H1 (cell line): ENCODE data around the gene HOXC13. TPM values are rescaled to one million over a fixed set of nuclear protein-coding genes. Genes with fewer than 3 reads are reported as not detected.
A peak's percentile ranks its signal among the peaks of the same experiment; 100 is the strongest.

Experiments used
- CTCF ChIA-PET: fragments of 300-600 bp; sonication (Branson Sonifier 250); formaldehyde crosslinking; loops from one replicate; lab custom pipeline; 2021; ENCODE audit not compliant: partially characterized antibody; lab: Charles Lee
- POLR2A ChIA-PET: fragments of 300-600 bp; sonication (Branson Sonifier 250); formaldehyde crosslinking; loops from one replicate; lab custom pipeline; 2021; ENCODE audit warnings: inconsistent platforms; ENCODE audit not compliant: partially characterized antibody; lab: Charles Lee
- DNase-seq, 2 experiments: peaks; one replicate each; pipeline versions ENCODE4 v3.0.0 to v3.0.0-alpha.2; 2010 to 2022; ENCODE audit warnings: low spot score in 2 of 2, low read depth in 1 of 2, mixed read lengths in 1 of 2
- FAIRE-seq: peaks from 2 replicates; lab custom pipeline; 2011; peaks lifted over from hg19 to GRCh38; lab: Jason Lieb, UNC
- H2AFZ ChIP-seq: 2 replicates; pipeline ENCODE4 v1.8.1; 2012; ENCODE audit warnings: low read length, inconsistent platforms
- H2AK5ac ChIP-seq: 2 replicates; pipeline ENCODE4 v1.6.1; 2013; ENCODE audit warnings: low read depth, low read length
- H2BK120ac ChIP-seq: replicated peaks from 2 replicates; pipeline ENCODE3; 2013; ENCODE audit warnings: low read depth, low read length, inconsistent platforms
- H2BK12ac ChIP-seq: 2 replicates; pipeline ENCODE4 v1.6.1; 2013; ENCODE audit warnings: low read depth, low read length
- H2BK15ac ChIP-seq: 2 replicates; pipeline ENCODE4 v1.6.1; 2013; ENCODE audit warnings: low read length
- H2BK20ac ChIP-seq: 2 replicates; pipeline ENCODE4 v1.6.1; 2013; ENCODE audit warnings: low read length
- H2BK5ac ChIP-seq: 2 replicates; pipeline ENCODE4 v1.6.1; 2013; ENCODE audit warnings: low read depth, low read length
- H3K14ac ChIP-seq: 2 replicates; pipeline ENCODE4 v1.6.1; 2013; ENCODE audit warnings: inconsistent platforms; ENCODE audit not compliant: insufficient read length
- H3K18ac ChIP-seq: 2 replicates; pipeline ENCODE4 v1.6.1; 2013; ENCODE audit warnings: low read length; ENCODE audit errors: extremely low read depth
- H3K23ac ChIP-seq: 2 replicates; pipeline ENCODE4 v1.6.1; 2013; ENCODE audit warnings: inconsistent platforms; ENCODE audit not compliant: insufficient read length
- H3K23me2 ChIP-seq: 2 replicates; pipeline ENCODE4 v1.6.1; 2013; ENCODE audit warnings: low read depth, low read length
- H3K27ac ChIP-seq: 2 replicates; pipeline ENCODE4 v1.6.1; 2011; ENCODE audit warnings: low read depth, low read length, inconsistent platforms
- H3K27me3 ChIP-seq, 4 experiments: replicated peaks in 1 of 4; 1 replicate in 1 of 4; 2 replicates in 3 of 4; pipeline versions ENCODE4 v1.6.1 to v1.8.1; 2011 to 2013; ENCODE audit warnings: low read length in 3 of 4, mild to moderate bottlenecking in 3 of 4, inconsistent platforms in 2 of 4, mixed read lengths in 2 of 4, moderate library complexity in 1 of 4; ENCODE audit not compliant: control insufficient read depth in 3 of 4, insufficient read depth in 3 of 4; ENCODE audit errors: extremely low read depth in 1 of 4
- H3K36me3 ChIP-seq, 4 experiments: 2 replicates each; pipeline versions ENCODE4 v1.6.1 to v1.8.1; 2011 to 2013; ENCODE audit warnings: mild to moderate bottlenecking in 4 of 4, low read length in 3 of 4, moderate library complexity in 2 of 4, control low read depth in 1 of 4, inconsistent platforms in 1 of 4; ENCODE audit not compliant: insufficient read depth in 4 of 4, control insufficient read depth in 2 of 4
- H3K4ac ChIP-seq: replicated peaks from 2 replicates; pipeline ENCODE3; 2013; ENCODE audit warnings: low read length, low read depth, mixed read lengths, inconsistent platforms; ENCODE audit not compliant: insufficient read length
- H3K4me1 ChIP-seq, 4 experiments: replicated peaks in 1 of 4; 1 replicate in 1 of 4; 2 replicates in 3 of 4; pipeline versions ENCODE4 v1.6.1 to v1.8.1; 2011 to 2013; ENCODE audit warnings: low read length in 3 of 4, inconsistent platforms in 2 of 4, mixed read lengths in 1 of 4; ENCODE audit not compliant: insufficient read depth in 4 of 4, control insufficient read depth in 3 of 4
- H3K4me2 ChIP-seq, 2 experiments: 2 replicates each; pipeline versions ENCODE4 v1.6.1 to v1.8.1; 2011 to 2013; ENCODE audit warnings: low read depth in 2 of 2, low read length in 2 of 2, control low read depth in 1 of 2, inconsistent platforms in 1 of 2, mild to moderate bottlenecking in 1 of 2; ENCODE audit not compliant: insufficient read depth in 1 of 2
- H3K4me3 ChIP-seq, 4 experiments: fragments of 200-600, 300-600 bp in 1 of 4; sonication (generic), shearing (Covaris generic), sonication (Bioruptor Twin) in 1 of 4; 2 replicates each; pipeline versions ENCODE4 v1.5.1 to v1.8.1; 2011 to 2016; ENCODE audit warnings: low read length in 4 of 4, low read depth in 3 of 4, control low read depth in 2 of 4, inconsistent platforms in 2 of 4, mild to moderate bottlenecking in 2 of 4, mixed read lengths in 1 of 4, moderate library complexity in 1 of 4; ENCODE audit not compliant: insufficient read depth in 2 of 4; ENCODE audit errors: extremely low read depth in 1 of 4
- H3K56ac ChIP-seq: replicated peaks from 2 replicates; pipeline ENCODE3; 2013; ENCODE audit warnings: low read depth, mild to moderate bottlenecking, mixed read lengths, low read length, inconsistent platforms; ENCODE audit not compliant: insufficient read length
- H3K79me1 ChIP-seq: 2 replicates; pipeline ENCODE4 v1.6.1; 2013; ENCODE audit warnings: low read depth, low read length, control low read depth
- H3K79me2 ChIP-seq, 2 experiments: 2 replicates each; pipeline versions ENCODE4 v1.6.1 to v1.8.1; 2012 to 2013; ENCODE audit warnings: low read length in 2 of 2, mild to moderate bottlenecking in 2 of 2, inconsistent platforms in 1 of 2; ENCODE audit not compliant: insufficient read depth in 2 of 2, control insufficient read depth in 1 of 2
- H3K9ac ChIP-seq, 4 experiments: replicated peaks in 1 of 4; 1 replicate in 1 of 4; 2 replicates in 3 of 4; pipeline versions ENCODE4 v1.6.1 to v1.8.1; 2011 to 2013; ENCODE audit warnings: low read depth in 3 of 4, low read length in 3 of 4, control low read depth in 2 of 4, mild to moderate bottlenecking in 2 of 4, moderate library complexity in 2 of 4, inconsistent platforms in 1 of 4; ENCODE audit errors: extremely low read depth in 1 of 4
- H3K9me3 ChIP-seq, 2 experiments: 2 replicates each; pipeline versions ENCODE4 v1.6.1 to v1.8.1; 2012 to 2013; ENCODE audit warnings: mild to moderate bottlenecking in 2 of 2, moderate library complexity in 2 of 2, control low read depth in 1 of 2, inconsistent platforms in 1 of 2, low read depth in 1 of 2, low read length in 1 of 2, mixed read lengths in 1 of 2; ENCODE audit not compliant: insufficient read depth in 2 of 2
- H4K20me1 ChIP-seq, 2 experiments: replicated peaks in 1 of 2; 2 replicates each; pipeline versions ENCODE3 to v1.8.1; 2011 to 2013; ENCODE audit warnings: inconsistent platforms in 2 of 2, low read length in 2 of 2, mild to moderate bottlenecking in 1 of 2; ENCODE audit not compliant: insufficient read depth in 2 of 2, control insufficient read depth in 1 of 2
- H4K5ac ChIP-seq: 2 replicates; pipeline ENCODE4 v1.6.1; 2013; ENCODE audit warnings: low read length, low read depth, mixed read lengths, inconsistent platforms; ENCODE audit not compliant: insufficient read length
- H4K8ac ChIP-seq: 2 replicates; pipeline ENCODE4 v1.8.0; 2013; ENCODE audit warnings: mild to moderate bottlenecking, moderate library complexity, low read length, inconsistent platforms; ENCODE audit not compliant: insufficient read depth; ENCODE audit errors: extremely low read depth
- H4K91ac ChIP-seq: replicated peaks from 2 replicates; pipeline ENCODE3; 2013; ENCODE audit warnings: low read length, mixed read lengths, inconsistent platforms; ENCODE audit not compliant: insufficient read length
- MAFK ChIP-seq: IDR thresholded peaks from 2 replicates; pipeline ENCODE4 v1.6.1; 2012; ENCODE audit warnings: low read depth, mild to moderate bottlenecking, improper control_type of control experiment, low read length
- ZNF274 ChIP-seq: IDR thresholded peaks from 2 replicates; pipeline ENCODE4 v1.7.0; 2012; ENCODE audit warnings: low read length, borderline replicate concordance; ENCODE audit errors: extremely low read depth
- WGBS, 2 experiments: shearing (Covaris generic) in 1 of 2; methylation state at CpG; one replicate each; pipeline versions ENCODE4 v1.1.6 to v1.1.7; 2013 to 2015; ENCODE audit warnings: low lambda C conversion rate in 2 of 2, mixed read lengths in 2 of 2, inconsistent platforms in 1 of 2, low coverage in 1 of 2, missing lambda C conversion rate in 1 of 2; ENCODE audit not compliant: insufficient replicate concordance in 2 of 2, insufficient coverage in 1 of 2, insufficient read length in 1 of 2; ENCODE audit errors: extremely low coverage in 1 of 2, missing lambda C conversion rate in 1 of 2; 5-methylcytosine and 5-hydroxymethylcytosine counted together
- polyA plus RNA-seq, 7 experiments: library from polyadenylated mRNA; depleted of rRNA in 3 of 7; stranded (reverse) in 5 of 7; unstranded in 2 of 7; fragments of >200 nt in 5 of 7; fragments of 200-250 nt in 2 of 7; gene quantifications; 1 replicate in 5 of 7; 2 replicates in 1 of 7; 4 replicates in 1 of 7; pipeline versions ENCODE4 v1.2.1 to v1.2.3, GENCODE V29; 2011 to 2013; ENCODE audit warnings: missing spikeins in 2 of 7, mixed read lengths in 2 of 7
- total RNA-seq: library from RNA; stranded (reverse); fragmentation: NEBNext Ultra II Directional; extraction: Animal tissue kit (Norgen Biotek cat#: 25700); gene quantifications from 2 replicates; pipeline ENCODE4 v1.2.1, GENCODE V29; 2021

Gene HOXC13
- total and polyA plus RNA-seq, 2 of the 8 experiments (the other 6 are each of a cell fraction or from before 2014, with no cell fraction given): 0.02 TPM; not detected in 1

- Histone ChIP-seq H3K79me1 (no peaks in the 10 kb centered on the region), H2BK12ac (no peak overlapping the region), H3K36me3 (no peaks in the 10 kb centered on the region), H3K27me3 (peaks cover 0 to 1% (median 0%) of the 10 kb centered on the region in 4 experiments; a peak in 5 of 7 replicates), H4K8ac (no peak overlapping the region), H3K4me1 (no peaks in the 10 kb centered on the region), H3K4me3 (no peak overlapping the region), H3K23ac (no peak overlapping the region), H2BK20ac (no peak overlapping the region), H3K18ac (no peak overlapping the region), H3K9ac (no peak overlapping the region), H3K79me2 (no peaks in the 10 kb centered on the region), H3K14ac (no peak overlapping the region), H2BK5ac (no peak overlapping the region), H3K4me2 (no peak overlapping the region), H3K56ac (no peak overlapping the region), H2AK5ac (no peak overlapping the region), H3K23me2 (no peaks in the 10 kb centered on the region), H2BK120ac (no peak overlapping the region), H4K91ac (no peak overlapping the region), H3K27ac (no peak overlapping the region), H3K9me3 (no peaks in the 10 kb centered on the region), H2BK15ac (no peak overlapping the region), H2AFZ (no peak overlapping the region), H3K4ac (no peak overlapping the region), H4K20me1 (no peaks in the 10 kb centered on the region), H4K5ac (no peak overlapping the region)
- FAIRE-seq (no peak), DNase-seq (no peak)
- TF ChIP-seq ZNF274 (no peak), MAFK (peak; percentile 95)
- WGBS, 2 experiments: 78% methylated on average over 3 of the region's 3 CpGs; no CpG with 5 or more reads in 1 of the 2 experiments
- ChIA-PET CTCF (interaction anchor here (1.2 to 2.0 kb wide), 4 partner anchors 62 to 147 kb away, joined by 3 to 6 read pairs (median 4); no protein-coding TSS in a partner anchor), POLR2A (no interaction called here)
Measured at GRCh38 chr12:53892762-53893395, 45.8 kb upstream of the HOXC13 start.
